ENCODE data around the gene ESRRA.

GRCh38 chr11:64288353-64288750 is 17.0 kb upstream of the ESRRA start:
- TF ChIP-seq YY1 (IDR thresholded peaks at IDR 0.05; ENCODE audit: insufficient read depth, insufficient read length) (no peak), ZNF274 (IDR thresholded peaks at IDR 0.05; ENCODE audit: low read depth, low read length) (no peak)
